ENCODE data around the gene KRT3. TPM values are rescaled to one million over a fixed set of nuclear protein-coding genes. Genes with fewer than 3 reads are reported as not detected.
"Not testable (repeated sequence)": the region's sequence is repeated elsewhere in the genome, so short reads cannot be mapped to it uniquely, and the experiment has no call there.

Gene KRT3
- total RNA-seq, 1 experiment from 2014 or later, result not detected

DNA sequence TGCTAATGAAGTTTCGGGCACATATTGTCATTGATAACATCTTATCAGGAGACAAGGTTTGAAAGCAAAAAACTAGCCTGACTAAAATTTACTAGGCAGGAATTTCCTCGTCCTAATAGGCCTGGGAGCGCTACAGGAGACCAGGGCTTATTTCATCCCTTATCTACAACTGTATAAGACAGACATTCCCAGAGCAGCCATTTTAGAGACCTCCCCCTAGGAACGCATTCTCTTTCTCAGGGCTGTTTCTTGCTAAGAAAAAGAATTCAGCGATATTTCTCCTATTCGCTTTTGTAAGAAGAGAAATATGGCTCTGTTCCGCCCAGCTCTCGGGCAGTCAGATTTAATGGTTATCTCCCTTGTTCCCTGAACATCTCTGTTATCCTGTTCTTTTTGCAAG lies 34.7 kb downstream of the KRT3 start:
- CTCF ChIA-PET; DNase-seq (ENCODE audit: low read depth, low spot score); H3K4me2 ChIP-seq (ENCODE audit: low read length); POLR2A ChIA-PET; H2AFZ ChIP-seq (ENCODE audit: low read depth, low read length, poor library complexity, severe bottlenecking); H3K9me3 ChIP-seq (ENCODE audit: control insufficient read depth in 1 of 2, insufficient read depth in 1 of 2, low read depth in 1 of 2, low read length in 2 of 2); H3K9ac ChIP-seq (ENCODE audit: low read length); H3K9me2 ChIP-seq (ENCODE audit: insufficient read depth); H3K36me3 ChIP-seq (ENCODE audit: control insufficient read depth in 1 of 2, insufficient read depth in 2 of 2, low read length in 2 of 2); intact Hi-C loops (cut with micrococcal nuclease); H3K27ac ChIP-seq (ENCODE audit: low read depth, low read length); H3K79me2 ChIP-seq (ENCODE audit: insufficient read depth, low read length); ATAC-seq; RAD21 ChIA-PET (ENCODE audit: low non-redundant PET in 1 of 2, low total read pairs in 2 of 2, uncharacterized antibody in 2 of 2, unreplicated experiment in 2 of 2); BruUV-seq (replicated peaks); H4K20me1 ChIP-seq (ENCODE audit: insufficient read depth); H3K4me3 ChIP-seq (replicated peaks in 1 of 2; ENCODE audit: low read depth in 1 of 2, low read length in 2 of 2); H3K4me1 ChIP-seq (ENCODE audit: control insufficient read depth in 1 of 2, insufficient read depth in 2 of 2, low read length in 2 of 2): not testable (repeated sequence)
- peaks cover 31% of the 10 kb centered on the region for H3K27me3 ChIP-seq (ENCODE audit: insufficient read depth, low read length)
- TF ChIP-seq CBX3 (IDR thresholded peaks at IDR 0.05; ENCODE audit: low read depth), result peak; percentile 41; the same call in 1 of the 2 replicates

DNA sequence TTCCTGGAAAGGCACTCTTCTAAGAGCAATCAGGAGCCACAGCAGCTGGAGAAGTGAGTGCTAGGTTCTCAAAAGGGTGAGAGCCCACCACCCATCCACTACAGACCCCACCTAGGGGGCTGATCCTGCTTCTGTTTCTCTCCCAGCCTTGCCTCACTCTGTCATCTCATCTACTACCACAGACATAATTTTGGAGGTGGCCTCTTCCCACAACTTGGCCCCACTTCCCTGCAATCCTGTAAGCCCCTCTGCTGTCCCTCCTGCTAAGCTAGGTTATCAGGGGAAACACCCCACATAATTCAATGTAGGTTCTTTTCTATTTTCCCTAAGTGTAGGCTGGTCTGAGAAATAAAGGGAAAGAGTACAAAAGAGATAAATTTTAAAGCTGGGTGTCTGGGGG lies 35.3 kb downstream of the KRT3 start:
- Histone ChIP-seq H3K27me3 (ENCODE audit: insufficient read depth, low read length) (peaks cover 33% of the 10 kb centered on the region), H3K9me3 (ENCODE audit: control insufficient read depth in 1 of 2, insufficient read depth in 1 of 2, low read depth in 1 of 2, low read length in 2 of 2) (no peaks in the 10 kb centered on the region), H3K27ac (ENCODE audit: low read depth, low read length) (no peak overlapping the region), H2AFZ (ENCODE audit: low read depth, low read length, poor library complexity, severe bottlenecking) (no peak overlapping the region), H3K4me1 (ENCODE audit: control insufficient read depth in 1 of 2, insufficient read depth in 2 of 2, low read length in 2 of 2) (no peaks in the 10 kb centered on the region), H4K20me1 (ENCODE audit: insufficient read depth) (no peaks in the 10 kb centered on the region), H3K36me3 (ENCODE audit: control insufficient read depth in 1 of 2, insufficient read depth in 2 of 2, low read length in 2 of 2) (no peaks in the 10 kb centered on the region), H3K79me2 (ENCODE audit: insufficient read depth, low read length) (no peaks in the 10 kb centered on the region), H3K9me2 (ENCODE audit: insufficient read depth) (no peaks in the 10 kb centered on the region), H3K9ac (ENCODE audit: low read length) (no peak overlapping the region), H3K4me3 (replicated peaks in 1 of 2; ENCODE audit: low read depth in 1 of 2, low read length in 2 of 2) (no peak overlapping the region), H3K4me2 (ENCODE audit: low read length) (no peak overlapping the region)
- intact Hi-C loops (cut with micrococcal nuclease), result no loop called here
- no TSS peak for BruUV-seq (replicated peaks)
- ChIA-PET RAD21 (ENCODE audit: low non-redundant PET in 1 of 2, low total read pairs in 2 of 2, uncharacterized antibody in 2 of 2, unreplicated experiment in 2 of 2) (no interaction called here), CTCF (no interaction called here), POLR2A (no interaction called here)
- ATAC-seq, result no peak
- no peak for DNase-seq (ENCODE audit: low read depth, low spot score)
- no peak for TF ChIP-seq ZNF274 (IDR thresholded peaks at IDR 0.05; ENCODE audit: low read depth, low read length)
- TF ChIP-seq, protein P1, sequence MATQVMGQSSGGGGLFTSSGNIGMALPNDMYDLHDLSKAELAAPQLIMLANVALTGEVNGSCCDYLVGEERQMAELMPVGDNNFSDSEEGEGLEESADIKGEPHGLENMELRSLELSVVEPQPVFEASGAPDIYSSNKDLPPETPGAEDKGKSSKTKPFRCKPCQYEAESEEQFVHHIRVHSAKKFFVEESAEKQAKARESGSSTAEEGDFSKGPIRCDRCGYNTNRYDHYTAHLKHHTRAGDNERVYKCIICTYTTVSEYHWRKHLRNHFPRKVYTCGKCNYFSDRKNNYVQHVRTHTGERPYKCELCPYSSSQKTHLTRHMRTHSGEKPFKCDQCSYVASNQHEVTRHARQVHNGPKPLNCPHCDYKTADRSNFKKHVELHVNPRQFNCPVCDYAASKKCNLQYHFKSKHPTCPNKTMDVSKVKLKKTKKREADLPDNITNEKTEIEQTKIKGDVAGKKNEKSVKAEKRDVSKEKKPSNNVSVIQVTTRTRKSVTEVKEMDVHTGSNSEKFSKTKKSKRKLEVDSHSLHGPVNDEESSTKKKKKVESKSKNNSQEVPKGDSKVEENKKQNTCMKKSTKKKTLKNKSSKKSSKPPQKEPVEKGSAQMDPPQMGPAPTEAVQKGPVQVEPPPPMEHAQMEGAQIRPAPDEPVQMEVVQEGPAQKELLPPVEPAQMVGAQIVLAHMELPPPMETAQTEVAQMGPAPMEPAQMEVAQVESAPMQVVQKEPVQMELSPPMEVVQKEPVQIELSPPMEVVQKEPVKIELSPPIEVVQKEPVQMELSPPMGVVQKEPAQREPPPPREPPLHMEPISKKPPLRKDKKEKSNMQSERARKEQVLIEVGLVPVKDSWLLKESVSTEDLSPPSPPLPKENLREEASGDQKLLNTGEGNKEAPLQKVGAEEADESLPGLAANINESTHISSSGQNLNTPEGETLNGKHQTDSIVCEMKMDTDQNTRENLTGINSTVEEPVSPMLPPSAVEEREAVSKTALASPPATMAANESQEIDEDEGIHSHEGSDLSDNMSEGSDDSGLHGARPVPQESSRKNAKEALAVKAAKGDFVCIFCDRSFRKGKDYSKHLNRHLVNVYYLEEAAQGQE (IDR thresholded peaks at IDR 0.05; ENCODE audit: low read depth), result no peak
- no peak for TF ChIP-seq SP1 (IDR thresholded peaks at IDR 0.05; ENCODE audit: low read depth)
- no peak for TF ChIP-seq ELF1 (IDR thresholded peaks at IDR 0.05; ENCODE audit: borderline replicate concordance, low read depth)
- TF ChIP-seq, protein P2, sequence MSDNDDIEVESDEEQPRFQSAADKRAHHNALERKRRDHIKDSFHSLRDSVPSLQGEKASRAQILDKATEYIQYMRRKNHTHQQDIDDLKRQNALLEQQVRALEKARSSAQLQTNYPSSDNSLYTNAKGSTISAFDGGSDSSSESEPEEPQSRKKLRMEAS (IDR thresholded peaks at IDR 0.05), result no peak
- no peak for TF ChIP-seq CEBPB (IDR thresholded peaks at IDR 0.05; ENCODE audit: low read depth)
- no peak for TF ChIP-seq EGR1 (IDR thresholded peaks at IDR 0.05; ENCODE audit: low read depth)
- no peak for TF ChIP-seq RAD21 (IDR thresholded peaks at IDR 0.05; ENCODE audit: low read depth)
- TF ChIP-seq, protein P3, sequence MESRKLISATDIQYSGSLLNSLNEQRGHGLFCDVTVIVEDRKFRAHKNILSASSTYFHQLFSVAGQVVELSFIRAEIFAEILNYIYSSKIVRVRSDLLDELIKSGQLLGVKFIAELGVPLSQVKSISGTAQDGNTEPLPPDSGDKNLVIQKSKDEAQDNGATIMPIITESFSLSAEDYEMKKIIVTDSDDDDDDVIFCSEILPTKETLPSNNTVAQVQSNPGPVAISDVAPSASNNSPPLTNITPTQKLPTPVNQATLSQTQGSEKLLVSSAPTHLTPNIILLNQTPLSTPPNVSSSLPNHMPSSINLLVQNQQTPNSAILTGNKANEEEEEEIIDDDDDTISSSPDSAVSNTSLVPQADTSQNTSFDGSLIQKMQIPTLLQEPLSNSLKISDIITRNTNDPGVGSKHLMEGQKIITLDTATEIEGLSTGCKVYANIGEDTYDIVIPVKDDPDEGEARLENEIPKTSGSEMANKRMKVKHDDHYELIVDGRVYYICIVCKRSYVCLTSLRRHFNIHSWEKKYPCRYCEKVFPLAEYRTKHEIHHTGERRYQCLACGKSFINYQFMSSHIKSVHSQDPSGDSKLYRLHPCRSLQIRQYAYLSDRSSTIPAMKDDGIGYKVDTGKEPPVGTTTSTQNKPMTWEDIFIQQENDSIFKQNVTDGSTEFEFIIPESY (IDR thresholded peaks at IDR 0.05; ENCODE audit: extremely low read depth, insufficient replicate concordance, low read length), result no peak
- no peak for TF ChIP-seq EZH2 (IDR thresholded peaks at IDR 0.05)
- no peak for TF ChIP-seq POLR2A (IDR thresholded peaks at IDR 0.05; ENCODE audit: borderline replicate concordance, extremely low read depth, insufficient read depth, insufficient read length)
- TF ChIP-seq CBX3 (IDR thresholded peaks at IDR 0.05; ENCODE audit: low read depth), result no peak
- no peak for TF ChIP-seq EZH2phosphoT487 (IDR thresholded peaks at IDR 0.05; ENCODE audit: borderline replicate concordance)
- no peak for TF ChIP-seq FOSL1 (IDR thresholded peaks at IDR 0.05; ENCODE audit: low read depth)
- TF ChIP-seq SIN3A (IDR thresholded peaks at IDR 0.05; ENCODE audit: low read depth), result no peak
- no peak for TF ChIP-seq JUND (IDR thresholded peaks at IDR 0.05)
- TF ChIP-seq POLR2AphosphoS5 (IDR thresholded peaks at IDR 0.05; ENCODE audit: low read depth, low read length), result no peak
- no peak for TF ChIP-seq TCF7L2 (IDR thresholded peaks at IDR 0.05; ENCODE audit: borderline replicate concordance, extremely low read depth, insufficient read depth, insufficient read length)

All from HCT116 (cell line).